BE2C (cell line): ENCODE data around the gene GIT1.
"Not testable (repeated sequence)": the region's sequence is repeated elsewhere in the genome, so short reads cannot be mapped to it uniquely, and the experiment has no call there.

ENCODE experiments used
- DNase-seq: peaks from one replicate; pipeline ENCODE4 v3.0.0-alpha.2; 2020
- H3K27me3 ChIP-seq: fragments of 250-450 bp; sonication (Bioruptor Pico); 2 replicates; pipeline ENCODE4 v1.5.1; 2020; ENCODE audit warnings: mild to moderate bottlenecking
- H3K36me3 ChIP-seq: fragments of 250-450 bp; sonication (Bioruptor Pico); 2 replicates; pipeline ENCODE4 v1.5.1; 2020; ENCODE audit warnings: mild to moderate bottlenecking
- H3K4me1 ChIP-seq: fragments of 250-450 bp; sonication (Bioruptor Pico); 2 replicates; pipeline ENCODE4 v1.5.1; 2020
- H3K4me3 ChIP-seq: 2 replicates; pipeline ENCODE4 v1.5.1; 2011; ENCODE audit warnings: low read depth, low read length
- H3K9me3 ChIP-seq: fragments of 250-450 bp; sonication (Bioruptor Pico); 2 replicates; pipeline ENCODE4 v1.5.1; 2020
- TF ChIP-seq, protein P1 (sequence below): IDR thresholded peaks from 2 replicates; pipeline ENCODE4 v1.5.1; 2012; ENCODE audit warnings: mild to moderate bottlenecking, low read depth, low read length

GIT1 gene

DNA sequence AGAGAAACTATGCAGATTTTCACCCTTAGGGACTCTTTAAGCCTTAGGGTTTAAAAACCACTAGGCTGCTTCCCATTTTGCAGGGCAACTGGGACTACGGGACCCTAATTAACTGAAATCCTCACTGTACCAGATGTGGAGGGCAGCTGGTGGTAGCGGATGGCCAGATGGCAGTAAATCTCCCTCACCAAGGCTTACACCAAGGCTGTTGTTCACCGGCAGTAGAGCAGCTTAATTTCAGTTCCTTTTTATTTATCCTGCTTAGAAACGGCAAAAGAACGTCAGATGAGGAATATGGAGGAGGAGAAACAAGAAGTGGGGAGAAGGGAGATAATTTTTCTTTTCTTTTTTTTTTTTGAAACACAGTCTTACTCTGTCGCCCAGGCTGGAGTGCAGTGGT is 29.1 kb downstream of the GIT1 start:
- Histone ChIP-seq H3K4me1 (no peaks in the 10 kb centered on the region), H3K36me3 (no peaks in the 10 kb centered on the region), H3K9me3 (no peaks in the 10 kb centered on the region), H3K4me3 (no peak overlapping the region), H3K27me3 (no peaks in the 10 kb centered on the region)
- TF ChIP-seq, protein P1, sequence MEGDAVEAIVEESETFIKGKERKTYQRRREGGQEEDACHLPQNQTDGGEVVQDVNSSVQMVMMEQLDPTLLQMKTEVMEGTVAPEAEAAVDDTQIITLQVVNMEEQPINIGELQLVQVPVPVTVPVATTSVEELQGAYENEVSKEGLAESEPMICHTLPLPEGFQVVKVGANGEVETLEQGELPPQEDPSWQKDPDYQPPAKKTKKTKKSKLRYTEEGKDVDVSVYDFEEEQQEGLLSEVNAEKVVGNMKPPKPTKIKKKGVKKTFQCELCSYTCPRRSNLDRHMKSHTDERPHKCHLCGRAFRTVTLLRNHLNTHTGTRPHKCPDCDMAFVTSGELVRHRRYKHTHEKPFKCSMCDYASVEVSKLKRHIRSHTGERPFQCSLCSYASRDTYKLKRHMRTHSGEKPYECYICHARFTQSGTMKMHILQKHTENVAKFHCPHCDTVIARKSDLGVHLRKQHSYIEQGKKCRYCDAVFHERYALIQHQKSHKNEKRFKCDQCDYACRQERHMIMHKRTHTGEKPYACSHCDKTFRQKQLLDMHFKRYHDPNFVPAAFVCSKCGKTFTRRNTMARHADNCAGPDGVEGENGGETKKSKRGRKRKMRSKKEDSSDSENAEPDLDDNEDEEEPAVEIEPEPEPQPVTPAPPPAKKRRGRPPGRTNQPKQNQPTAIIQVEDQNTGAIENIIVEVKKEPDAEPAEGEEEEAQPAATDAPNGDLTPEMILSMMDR: no peak
- no peak for DNase-seq

DNA sequence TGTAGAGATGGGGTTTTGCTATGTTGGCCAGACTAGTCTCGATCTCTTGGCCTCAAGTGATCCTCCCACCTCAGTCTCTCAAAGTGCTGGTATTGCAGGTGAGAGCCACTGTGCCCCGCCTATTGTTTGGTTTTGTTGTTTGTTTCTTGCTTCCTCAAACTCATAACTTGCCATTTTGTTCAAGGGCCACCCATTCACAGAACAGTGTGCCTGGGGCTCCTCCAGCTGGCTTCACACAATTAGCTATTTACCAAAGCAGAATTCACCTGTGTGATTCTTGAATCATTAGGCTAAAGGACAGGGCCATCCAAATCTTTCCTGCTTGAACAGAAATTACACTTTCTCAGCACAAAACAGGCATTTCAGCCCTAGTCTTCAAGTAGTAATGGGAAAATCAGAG is 29.8 kb downstream of the GIT1 start:
- no peak for DNase-seq
- no peak overlapping the region for H3K4me3 ChIP-seq
- no peaks in the 10 kb centered on the region for H3K36me3 ChIP-seq
- TF ChIP-seq, protein P1: no peak
- H3K4me1 ChIP-seq: no peaks in the 10 kb centered on the region
- no peaks in the 10 kb centered on the region for H3K9me3 ChIP-seq
- no peaks in the 10 kb centered on the region for H3K27me3 ChIP-seq

DNA sequence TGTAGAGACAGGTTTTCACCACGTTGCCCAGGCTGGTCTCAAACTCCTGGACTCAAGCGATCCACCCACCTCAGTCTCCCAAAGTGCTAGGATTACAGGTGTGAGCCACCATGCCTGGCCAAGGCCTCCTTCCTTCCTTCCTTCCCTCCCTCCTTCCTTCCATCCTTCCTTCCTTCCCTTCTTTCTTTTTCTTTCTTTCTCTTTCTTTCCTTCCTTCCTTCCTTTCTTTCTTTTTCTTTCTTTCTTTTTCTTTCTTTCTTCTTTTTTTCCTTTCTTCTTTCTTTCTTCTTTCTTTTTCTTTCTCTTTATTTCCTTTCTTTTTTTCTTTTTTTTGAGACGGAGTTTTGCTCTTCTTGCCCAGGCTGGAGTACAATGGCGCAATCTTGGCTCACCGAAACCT is 31.3 kb downstream of the GIT1 start:
- H3K27me3 ChIP-seq, H3K9me3 ChIP-seq, H3K4me3 ChIP-seq, H3K36me3 ChIP-seq, H3K4me1 ChIP-seq, DNase-seq: not testable (repeated sequence)

DNA sequence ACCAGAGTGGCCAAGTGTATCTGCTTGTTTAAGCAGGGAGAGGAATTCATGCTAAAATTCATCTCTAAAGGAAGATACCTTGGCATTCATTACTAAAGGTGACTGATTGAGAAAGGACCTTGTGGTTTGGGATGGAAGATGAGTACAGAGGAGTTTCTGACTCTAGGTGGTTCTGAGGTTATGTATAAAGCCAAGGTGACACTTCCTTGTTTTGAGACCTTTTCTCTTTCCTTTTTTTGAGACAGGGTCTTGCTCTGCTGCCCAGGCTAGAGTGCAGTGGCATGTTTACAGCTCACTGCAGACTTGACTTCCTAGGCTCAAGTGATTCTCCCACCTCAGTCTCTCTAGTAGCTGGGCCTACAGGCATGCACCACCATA is 31.7 kb downstream of the GIT1 start:
- Histone ChIP-seq H3K4me3 (no peak overlapping the region), H3K36me3 (no peaks in the 10 kb centered on the region), H3K27me3 (no peaks in the 10 kb centered on the region), H3K4me1 (no peaks in the 10 kb centered on the region), H3K9me3 (no peaks in the 10 kb centered on the region)
- TF ChIP-seq, protein P1: no peak
- DNase-seq: no peak

DNA sequence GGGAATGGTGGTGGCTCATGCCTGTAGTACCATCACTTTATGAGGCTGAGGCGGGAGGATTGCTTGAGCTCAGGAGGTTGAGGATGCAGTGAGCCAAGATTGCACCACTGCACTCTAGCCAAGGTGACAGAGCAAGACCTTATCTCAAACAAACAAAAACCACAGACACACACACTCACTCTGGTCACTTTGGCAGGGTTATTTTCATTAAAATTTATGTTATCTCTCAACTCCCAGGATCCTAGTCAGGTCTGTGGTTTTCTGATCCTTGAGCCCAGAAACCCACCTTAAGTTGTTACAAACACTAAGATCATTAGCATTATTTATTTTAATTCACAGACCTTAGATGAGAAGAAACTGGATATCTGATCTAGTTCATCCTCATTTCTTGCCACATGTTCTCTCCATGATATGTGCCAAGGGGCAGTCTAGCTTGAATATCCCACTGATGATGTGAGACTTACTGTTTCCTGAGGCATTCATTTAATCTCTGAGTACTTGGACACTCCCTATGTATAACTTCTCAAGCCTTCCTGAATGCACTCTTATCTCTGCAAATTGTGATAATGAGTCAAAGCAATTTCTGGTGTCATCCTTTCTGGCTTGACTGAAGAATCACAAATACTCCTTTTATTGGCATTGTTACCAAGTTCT is 32.2 kb downstream of the GIT1 start:
- TF ChIP-seq, protein P1: no peak

DNA sequence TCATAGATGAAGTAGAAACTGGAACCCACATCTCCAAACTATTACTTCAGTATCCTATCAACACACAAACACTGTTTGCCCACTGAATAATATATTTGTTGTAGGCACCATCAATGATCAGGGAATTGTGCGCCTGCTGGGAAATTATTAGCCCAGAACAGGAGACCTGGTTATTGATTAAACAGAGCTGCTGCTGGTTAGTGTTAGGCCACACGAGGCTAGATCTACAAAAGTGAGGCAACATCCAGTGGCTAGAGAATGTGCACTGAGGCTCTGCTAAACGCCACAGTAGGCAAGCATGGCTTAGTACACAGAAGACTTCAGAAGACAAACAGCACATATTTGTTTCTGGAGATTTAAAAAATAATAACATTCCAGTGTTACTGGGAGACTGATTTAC is 33.6 kb downstream of the GIT1 start:
- no peaks in the 10 kb centered on the region for H3K4me1 ChIP-seq

More for the DNA sequence above, 32.2 kb downstream of the GIT1 start:
- Histone ChIP-seq H3K9me3 (no peaks in the 10 kb centered on the region), H3K4me1 (no peaks in the 10 kb centered on the region), H3K27me3 (no peaks in the 10 kb centered on the region), H3K36me3 (no peaks in the 10 kb centered on the region), H3K4me3 (no peak overlapping the region)
- no peak for DNase-seq

More for the DNA sequence above, 33.6 kb downstream of the GIT1 start:
- H3K9me3 ChIP-seq: no peaks in the 10 kb centered on the region
- no peaks in the 10 kb centered on the region for H3K27me3 ChIP-seq
- no peaks in the 10 kb centered on the region for H3K36me3 ChIP-seq
- DNase-seq: no peak
- no peak overlapping the region for H3K4me3 ChIP-seq
- TF ChIP-seq, protein P1: no peak
